HG03521 (cell line): ENCODE measurements around the gene SQOR.
"Not testable (repeated sequence)": the region's sequence is repeated elsewhere in the genome, so short reads cannot be mapped to it uniquely, and the experiment has no call there.

ENCODE experiments used
- ATAC-seq: cut with Tn5 transposase; IDR thresholded peaks from one replicate; pipeline ENCODE4 v1.9.1; 2021; ENCODE audit warnings: mild to moderate bottlenecking, moderate library complexity; ENCODE audit not compliant: unreplicated experiment

The SQOR gene

DNA sequence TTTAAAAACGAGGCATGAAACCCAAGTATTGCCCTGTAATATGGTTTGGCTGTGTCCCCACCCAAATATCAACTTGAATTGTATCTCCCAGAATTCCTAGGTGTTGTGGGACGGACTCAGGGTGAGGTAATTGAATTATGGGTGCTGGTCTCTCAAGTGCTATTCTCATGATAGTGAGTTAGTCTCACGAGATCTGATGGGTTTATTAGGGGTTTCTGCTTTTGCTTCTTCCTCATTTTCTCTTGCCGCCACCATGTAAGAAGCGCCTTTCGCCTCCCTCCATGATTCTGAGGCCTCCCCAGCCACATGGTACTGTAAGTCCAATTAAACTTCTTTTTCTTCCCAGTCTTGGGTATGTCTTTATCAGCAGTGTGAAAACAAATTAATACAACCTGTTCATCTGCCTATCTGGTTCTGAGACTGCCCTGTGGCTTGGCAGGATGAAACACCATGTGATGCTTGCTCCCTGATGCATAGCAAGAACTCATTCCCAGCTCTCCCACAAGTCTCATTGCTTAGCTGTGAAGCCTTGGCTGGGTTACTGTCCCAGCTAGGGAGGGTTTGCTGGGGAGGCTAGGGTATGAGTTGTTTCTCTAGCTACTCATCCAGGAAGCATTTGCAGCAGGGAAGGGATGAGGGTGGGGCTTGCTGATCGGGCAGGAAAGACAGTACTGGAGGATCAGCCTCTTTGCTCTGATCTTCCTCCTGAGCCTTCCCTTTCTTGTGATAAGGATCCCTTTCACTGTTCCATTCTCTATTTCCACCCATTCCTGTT, 3.7 kb upstream of the SQOR start:
- no peak for ATAC-seq

DNA sequence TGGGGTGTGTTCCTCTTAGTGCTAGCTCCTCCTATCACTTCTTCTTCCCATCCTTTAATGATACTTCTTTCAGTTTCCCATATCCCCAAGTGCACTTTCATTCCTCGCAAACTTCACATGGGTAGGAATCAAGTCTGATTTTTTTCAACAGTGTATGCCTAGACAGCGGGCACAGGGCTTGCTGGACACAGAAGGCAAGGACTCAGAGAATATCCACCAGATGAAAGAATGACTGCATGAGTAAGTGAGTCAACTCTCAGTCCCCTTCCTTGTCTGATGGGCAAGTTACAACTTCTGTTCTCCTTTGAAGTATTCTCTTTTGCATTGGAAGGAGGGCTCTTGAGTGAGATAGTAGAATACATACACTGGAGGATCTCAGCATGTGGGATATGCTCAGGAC, 3.1 kb upstream of the SQOR start:
- no peak for ATAC-seq

DNA sequence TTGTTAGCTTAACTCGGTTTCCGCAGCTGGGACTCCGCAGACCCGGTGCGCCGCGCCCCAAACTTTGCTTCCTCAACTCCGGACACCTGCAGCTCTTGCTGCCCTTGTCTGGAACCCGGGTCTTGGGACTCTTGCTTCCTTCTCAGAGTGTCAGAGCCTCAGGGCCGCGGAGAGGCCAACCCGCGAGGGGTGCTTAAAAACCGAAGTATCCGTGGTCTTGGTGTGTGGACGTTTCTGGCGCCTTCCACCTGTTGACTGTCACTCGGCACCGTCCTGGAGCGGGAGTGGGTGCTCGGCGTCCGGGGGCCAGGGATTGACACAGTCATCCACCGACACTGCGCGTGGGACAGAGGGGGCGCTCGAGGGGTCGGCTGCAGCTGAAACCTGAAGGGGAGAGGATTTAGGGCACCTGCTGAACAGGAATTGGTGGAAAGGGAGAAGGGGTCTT, 386 bp downstream of the SQOR start:
- ATAC-seq: peak; percentile 48

DNA sequence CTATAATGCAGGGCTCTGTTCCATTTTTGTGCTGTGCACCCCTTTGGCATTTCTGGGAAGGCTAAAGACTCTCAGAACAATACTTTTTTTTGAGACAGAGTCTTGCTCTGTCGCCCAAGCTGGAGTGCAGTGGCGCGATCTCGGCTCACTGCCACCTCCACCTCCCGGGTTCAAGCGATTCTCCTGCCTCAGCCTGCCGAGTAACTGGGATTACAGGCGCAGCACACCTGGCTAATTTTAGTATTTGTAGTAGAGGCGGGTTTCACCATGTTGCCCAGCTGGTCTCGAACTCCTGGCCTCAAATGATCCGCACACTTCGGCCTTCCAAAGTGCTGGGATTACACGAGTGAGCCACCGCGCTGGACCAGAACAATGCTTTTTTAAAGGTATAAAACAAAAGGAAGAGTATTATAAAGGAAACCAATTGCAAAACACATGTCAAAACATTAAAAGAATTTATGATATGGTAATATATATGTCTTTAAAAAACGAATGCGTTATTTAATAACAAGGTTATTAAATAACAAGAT, 999 bp downstream of the SQOR start:
- no peak for ATAC-seq

DNA sequence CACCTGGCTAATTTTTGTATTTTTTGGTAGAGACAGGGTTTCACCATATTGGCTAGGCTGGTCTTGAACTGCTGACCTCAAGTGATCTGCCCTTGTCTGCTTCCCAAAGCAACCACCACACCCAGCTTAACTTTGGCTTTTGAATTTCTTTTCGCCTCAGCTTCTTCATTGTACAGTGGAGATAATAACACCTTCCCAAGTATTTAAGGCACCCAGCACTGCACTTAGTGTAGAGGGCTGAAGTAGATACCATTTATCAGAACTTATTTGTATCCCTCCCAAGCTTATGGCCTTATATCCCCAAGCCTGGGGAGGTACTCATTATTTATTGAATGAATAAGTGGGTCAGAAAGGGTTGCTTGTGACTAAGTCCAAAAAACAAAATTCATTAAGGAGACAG, 2.3 kb downstream of the SQOR start:
- ATAC-seq: no peak

DNA sequence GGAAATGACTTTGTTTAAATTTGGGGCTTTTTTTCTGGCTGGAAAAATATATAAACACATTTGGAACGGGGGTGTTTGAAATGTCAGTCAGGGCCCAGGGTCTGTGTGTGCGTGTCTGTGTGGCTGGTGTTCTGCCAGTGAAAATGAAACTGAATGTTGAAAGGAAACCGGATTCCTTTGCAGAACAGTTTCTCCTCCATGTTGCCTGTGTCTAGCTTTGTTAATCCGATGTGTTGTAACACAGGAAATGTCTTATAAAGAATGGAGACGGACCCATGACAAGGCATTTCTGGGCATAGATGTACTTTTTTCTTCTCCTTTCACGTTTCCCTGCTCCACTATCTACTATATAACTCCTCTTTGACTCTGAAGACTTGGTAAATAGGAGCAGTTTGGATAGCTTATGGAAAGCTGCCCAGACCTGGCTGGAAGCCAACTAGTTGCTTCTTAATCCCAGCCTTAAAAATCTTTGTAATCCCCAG, 2.8 kb downstream of the SQOR start:
- ATAC-seq: peak; percentile 41

DNA sequence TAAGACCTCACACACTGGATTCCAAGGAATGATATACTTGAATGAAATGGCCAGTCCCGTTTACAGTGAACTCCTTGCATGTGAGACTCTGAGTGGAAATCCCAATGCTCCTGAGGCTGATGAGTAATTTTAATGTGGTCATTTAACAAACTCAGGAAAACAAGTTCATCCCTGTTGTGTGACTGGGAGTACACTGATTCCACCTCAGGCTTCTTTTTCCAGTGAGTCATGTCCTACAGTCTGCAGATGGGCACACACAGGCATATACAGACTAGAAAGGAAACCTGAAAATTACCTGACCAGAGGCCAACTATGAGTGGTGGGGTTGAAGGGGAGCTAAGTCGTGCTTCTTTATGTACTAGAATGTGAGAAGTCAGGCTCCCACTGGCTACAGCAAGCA, 5.8 kb downstream of the SQOR start:
- ATAC-seq: no peak

DNA sequence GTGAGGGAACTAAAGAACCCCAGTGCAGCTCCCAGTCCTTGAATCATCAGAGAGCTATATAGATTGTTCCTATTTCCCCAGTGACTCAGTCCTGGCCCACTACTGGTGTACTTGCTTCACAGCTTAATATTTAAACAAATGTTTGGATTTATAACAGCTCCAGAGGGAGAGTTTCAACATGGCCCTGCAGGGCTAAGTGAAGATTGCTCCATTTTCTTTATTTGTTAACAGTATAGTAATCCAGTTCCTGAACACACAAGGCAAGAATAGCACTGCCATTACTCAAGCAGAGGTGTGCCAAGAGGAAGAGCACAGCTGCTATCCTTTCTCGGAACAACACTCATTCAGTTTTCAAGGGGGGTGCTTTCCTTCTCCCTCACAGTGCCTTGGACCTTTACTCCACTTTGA, 6.5 kb downstream of the SQOR start:
- no peak for ATAC-seq

DNA sequence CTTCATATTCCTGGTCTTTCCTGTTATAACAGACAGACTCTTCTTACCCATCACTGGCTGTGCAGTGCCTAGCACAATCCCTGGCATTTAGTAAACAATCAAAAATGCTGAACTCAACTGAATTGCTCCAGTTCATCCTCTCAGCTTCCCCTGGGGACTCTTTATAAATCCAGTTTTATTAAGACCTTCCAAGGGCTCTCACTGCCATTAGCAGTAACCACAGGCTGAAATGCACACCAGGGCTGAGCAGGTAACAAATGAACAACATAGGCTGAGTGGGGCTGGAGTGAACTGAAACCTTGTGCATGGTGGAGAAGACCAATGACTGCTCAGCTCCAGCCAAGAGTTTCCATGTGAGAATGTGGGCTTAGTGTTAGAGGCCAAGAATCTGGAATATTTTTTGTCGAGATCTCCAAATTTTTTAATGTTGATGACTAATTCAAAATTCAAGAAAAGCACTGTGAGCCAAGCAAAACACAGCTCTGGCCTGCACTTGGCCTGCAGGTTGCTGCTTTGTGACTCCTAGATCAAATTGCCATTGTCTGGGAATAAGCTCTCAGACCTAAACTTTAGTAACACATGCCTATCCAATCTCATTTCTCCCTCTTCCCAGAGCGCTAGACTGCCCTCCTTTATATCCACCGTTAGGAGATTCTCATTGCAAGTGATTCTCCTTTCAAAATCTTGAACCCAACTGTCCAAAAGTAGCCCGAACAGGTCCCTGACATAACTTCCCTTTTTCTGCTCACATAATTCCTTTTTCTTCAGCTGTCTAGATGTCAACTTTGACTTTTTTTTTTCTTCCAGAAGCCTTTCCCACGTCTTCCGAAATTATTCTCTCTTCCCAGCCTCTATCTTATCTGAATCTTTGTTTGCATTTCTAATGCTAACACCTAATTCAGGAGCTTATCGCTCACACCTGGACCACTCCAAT, 7.4 kb downstream of the SQOR start:
- ATAC-seq: no peak

DNA sequence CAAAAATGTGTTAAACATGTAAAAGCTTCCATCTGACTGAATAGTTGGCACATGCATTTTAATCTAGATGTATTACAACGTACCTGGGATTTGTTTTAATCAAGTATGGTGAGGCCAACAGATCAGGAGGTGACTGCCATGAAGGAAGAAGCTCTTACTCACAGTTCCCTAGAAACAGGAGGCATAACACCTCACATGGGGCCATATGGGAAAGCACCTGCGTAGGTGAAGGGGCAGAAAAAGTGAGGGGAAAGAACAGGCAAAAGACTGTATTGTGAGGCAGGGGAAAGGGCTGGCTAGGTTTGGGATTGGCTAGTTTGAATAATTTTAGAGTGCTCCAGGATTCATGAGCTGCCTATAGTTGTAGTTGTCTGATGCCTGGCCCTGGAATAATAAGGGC, 9.6 kb downstream of the SQOR start:
- ATAC-seq: no peak

DNA sequence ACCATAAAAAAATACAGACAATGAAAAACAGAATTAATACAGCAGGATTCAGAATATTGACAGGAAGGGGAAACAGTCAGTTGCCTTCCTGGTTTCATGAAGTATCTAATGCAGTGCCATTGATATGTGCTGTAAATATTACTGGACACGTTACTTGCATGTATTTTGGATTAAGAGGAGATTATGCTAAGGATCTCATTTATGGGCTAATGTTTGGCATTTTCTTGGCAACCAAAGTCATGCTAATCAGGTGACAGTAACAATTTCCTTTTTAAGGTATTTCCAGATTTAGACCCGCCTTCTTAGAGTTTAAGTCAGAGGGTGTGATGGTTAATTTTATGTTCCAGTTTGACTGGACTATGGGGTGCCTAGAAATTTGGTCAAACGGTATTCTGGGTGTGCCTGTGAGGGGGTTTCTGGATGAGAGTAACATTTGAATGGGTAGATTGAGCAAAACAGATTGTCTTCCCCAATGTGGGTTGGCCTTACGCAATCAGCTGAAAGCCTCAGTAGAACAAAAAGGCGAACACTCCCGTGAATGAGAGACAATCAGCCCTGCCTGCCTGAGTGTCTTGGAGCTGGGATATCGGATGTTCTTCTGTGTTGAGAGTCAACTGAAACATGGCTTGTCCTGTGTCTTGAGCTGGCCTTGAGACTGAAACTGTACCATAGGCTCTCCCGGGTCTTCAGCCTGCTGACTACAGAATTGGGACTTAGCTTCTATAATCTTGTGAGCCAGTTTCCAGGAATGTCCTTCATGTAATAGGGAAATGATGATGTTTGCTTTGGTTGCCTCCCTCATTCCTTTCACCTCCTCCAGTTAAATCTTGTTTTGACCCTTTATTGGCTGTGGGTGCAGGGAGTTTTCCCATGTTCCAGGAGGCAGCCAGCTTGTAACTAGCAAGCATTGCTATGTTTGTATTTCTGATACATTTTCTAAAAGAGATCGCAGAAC, 10.5 kb downstream of the SQOR start:
- ATAC-seq: no peak

DNA sequence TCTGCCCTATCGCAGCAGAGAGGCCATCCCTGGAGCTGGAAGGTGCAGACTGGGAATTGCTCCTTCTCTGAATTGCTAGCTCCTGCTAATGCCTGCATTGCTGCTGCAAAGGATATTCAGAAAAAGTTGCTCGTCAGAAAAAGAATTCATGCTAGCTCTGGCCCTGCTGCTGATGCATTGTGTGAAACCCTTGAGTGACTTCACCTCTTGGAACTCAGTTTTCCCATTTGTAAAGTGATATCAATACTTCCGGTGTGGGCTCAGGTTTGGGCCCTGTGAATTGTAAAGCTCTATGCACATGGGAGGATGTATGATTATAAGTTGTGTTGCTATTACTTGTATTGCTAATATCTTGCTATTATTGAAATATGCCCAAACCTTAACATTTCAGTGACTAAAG, 11.4 kb downstream of the SQOR start:
- no peak for ATAC-seq

DNA sequence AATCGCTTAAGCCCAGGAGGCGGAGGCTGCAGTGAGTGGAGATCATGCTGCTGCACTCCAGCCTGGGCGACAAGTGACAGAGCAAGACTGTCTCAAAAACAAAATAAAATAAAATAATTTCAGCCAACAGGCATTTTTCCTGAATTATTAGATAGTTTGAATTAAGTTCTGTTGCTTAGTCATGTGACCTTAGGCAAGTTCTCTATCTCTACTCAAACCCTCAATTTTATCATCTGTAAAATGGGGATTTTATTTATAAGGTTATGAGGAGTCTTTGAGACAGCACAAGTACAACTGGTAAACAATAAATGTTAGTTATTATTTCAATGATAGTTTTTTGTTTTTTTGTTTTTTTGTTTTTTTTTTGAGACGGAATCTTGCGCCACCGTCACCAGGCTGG, 13.0 kb downstream of the SQOR start:
- no peak for ATAC-seq

DNA sequence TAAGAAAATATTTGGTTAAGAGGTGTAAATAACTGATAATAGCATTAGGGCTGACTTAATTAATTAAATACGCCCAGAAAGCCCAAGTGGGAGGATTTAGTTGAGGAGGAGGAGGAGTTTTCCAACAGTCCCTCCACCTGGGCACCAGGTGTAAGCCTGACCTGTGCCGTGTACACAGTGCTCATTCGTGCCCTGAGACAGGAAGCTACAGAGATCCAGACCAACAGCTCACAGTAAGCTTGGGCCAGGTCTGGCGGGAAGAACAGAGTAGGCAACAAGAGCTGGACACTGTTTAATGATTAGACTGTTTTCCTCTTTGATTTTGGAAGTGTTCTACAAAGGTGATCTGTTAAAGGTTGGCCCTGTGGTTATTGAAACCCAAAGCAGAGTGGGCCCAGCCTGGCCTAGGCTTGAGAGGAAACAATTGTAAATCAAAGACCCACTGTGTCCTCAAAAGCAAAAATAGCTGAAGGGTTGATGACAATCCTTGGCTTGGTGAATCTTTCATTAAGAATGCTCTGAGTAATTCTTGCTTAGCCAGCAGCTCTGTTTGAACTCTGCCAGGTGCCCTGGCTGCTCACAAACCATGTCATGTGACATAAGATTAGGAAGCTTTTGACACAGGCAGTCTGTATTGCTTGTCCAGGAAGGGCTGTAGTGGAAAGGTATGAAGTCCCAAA, 13.8 kb downstream of the SQOR start:
- ATAC-seq: no peak

DNA sequence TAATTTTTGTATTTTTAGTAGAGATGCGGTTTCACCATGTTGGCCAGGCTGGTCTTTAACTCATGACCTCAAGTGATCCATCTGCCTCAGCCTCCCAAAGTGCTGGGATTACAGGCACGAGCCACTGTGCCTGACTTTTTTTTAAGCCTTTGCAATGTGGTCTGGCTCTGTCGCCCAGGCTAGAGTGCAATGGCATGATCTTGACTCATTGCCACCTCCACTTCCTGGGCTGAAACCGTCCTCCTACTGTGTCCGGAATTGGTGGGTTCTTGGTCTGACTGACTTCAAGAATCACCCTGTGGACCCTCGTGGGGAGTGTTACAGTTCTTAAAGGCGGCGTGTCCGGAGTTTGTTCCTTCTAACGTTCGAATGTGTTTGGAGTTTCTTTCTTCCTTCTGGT, 15.2 kb downstream of the SQOR start:
- ATAC-seq: not testable (repeated sequence)

DNA sequence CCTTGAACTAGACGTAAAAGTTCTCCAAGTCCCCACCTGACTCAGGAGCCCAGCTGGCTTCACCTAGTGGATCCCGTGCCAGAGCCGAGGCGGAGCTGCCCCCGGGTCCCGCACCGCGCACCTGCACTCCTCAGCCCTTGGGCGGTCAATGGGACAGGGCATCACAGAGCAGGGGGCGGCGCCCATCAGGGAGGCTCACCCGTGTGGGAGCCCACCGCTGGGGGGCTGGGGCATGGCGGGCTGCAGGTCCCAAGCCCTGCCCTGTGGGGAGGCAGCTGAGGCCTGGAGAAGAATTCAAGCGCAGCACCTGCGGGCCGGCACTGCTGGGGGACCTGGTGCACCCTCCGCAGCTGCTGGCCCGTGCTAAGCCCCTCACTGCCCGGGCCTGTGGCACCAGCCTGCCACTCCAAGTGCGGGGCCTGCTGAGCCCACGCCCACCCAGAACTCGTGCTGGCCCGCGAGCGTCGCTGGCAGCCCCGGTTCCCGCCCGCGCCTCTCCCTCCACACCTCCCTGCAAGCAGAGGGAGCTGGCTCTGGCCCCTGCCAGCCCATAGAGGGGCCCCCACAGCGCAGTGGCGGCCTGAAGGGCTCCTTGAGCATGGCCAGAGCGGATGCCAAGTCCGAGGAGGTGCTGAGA, 16.2 kb downstream of the SQOR start:
- no peak for ATAC-seq

DNA sequence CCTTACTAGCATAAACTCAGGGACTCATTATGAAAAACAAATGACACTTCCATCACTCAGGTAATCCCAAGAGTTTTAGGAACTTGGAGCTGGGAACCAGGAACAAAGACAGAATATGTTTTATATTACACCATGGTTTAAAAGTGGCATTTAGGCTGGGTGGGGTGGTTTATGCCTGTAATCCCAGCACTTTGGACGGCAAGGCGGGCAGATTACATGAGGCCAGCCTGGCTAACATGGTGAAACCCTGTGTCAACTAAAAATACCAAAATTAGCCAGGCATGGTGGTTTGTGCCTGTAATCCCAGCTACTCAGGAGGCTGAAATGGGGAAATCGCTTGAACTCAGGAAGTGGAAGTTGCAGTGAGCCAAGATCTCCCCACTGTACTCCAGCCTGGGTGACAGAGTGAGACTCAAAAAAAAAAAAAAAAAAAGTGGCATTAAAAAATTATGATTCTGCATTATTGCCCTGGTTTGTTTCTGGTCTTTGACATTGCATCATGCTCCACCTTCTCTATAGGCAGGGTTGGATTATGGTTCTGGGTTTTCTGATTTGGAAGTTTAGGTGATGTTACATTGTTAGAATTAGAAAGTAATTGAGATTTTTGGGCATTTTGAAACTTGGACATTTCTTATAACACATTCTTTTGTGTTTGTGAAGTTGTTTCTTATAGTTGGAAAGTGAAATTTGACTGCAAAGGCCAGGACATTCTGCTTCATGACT, 19.0 kb downstream of the SQOR start:
- ATAC-seq: no peak

DNA sequence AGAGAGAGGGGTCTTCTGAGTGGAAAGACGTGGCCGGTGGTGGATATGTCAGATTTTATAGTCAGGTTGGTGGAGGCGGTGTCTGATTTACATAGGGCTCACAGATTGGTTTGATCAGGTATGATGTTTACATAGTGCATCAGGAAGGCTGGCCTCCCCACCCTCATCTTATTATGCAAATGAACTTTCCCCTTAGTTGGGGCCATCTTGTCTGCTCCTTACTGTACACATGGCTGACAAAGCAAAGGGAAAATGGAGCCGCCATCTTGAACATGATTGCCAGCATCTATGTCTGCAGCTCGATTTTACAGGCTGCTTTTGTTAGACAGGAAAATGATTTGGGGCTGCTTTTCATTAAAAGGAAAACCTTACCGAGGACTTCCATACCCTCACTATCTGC, 19.9 kb downstream of the SQOR start:
- no peak for ATAC-seq

DNA sequence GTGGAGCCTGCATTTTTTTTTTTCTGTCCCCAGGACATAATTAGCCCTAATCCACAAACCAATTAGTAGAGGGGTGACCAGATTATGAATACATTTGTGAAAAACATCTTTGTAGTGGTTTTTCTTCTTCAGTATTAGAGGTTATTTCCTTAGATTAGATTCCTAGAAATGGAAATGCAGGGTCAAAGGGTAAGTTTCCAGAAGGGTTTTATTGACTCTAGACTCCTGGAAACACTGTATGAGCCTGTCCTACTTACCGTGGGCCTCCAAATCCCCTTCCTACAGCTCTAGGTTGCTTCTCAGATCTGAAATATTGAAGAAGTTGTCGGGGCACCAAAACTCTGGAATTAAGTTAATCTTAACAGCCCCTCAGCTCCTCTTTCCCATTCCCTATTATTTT, 22.4 kb downstream of the SQOR start:
- ATAC-seq: no peak
